HepG2 (cell line): ENCODE results near the gene FASTK. TPM values are rescaled to one million over a fixed set of nuclear protein-coding genes. Genes with fewer than 3 reads are reported as not detected.

Experiments used
- ATF7-NPFF ChIP-seq: sonication (generic); formaldehyde crosslinking; IDR thresholded peaks from 2 replicates; pipeline ENCODE4 v1.8.1; 2023; ENCODE audit warnings: mild to moderate bottlenecking, low read depth, missing genetic modification reagents, moderate library complexity
- GLMP ChIP-seq: sonication (generic); formaldehyde crosslinking; IDR thresholded peaks from 2 replicates; pipeline ENCODE4 v1.9.0; 2021; ENCODE audit warnings: missing genetic modification reagents, mild to moderate bottlenecking, borderline replicate concordance
- HHEX ChIP-seq: IDR thresholded peaks from 2 replicates; pipeline ENCODE4 v1.6.1; 2016; ENCODE audit warnings: control low read depth
- HOXA9 ChIP-seq: sonication (generic); formaldehyde crosslinking; IDR thresholded peaks from 2 replicates; pipeline ENCODE4 v1.8.1; 2022; ENCODE audit warnings: missing genetic modification reagents, mild to moderate bottlenecking, moderate library complexity, borderline replicate concordance
- KDM2A ChIP-seq: sonication (generic); formaldehyde crosslinking; IDR thresholded peaks from 2 replicates; pipeline ENCODE4 v1.4.0; 2020; ENCODE audit warnings: low read depth, missing genetic modification reagents, borderline replicate concordance
- KMT2B ChIP-seq: IDR thresholded peaks from 2 replicates; pipeline ENCODE4 v1.6.1; 2016; ENCODE audit warnings: missing genetic modification reagents, missing compliant biosample characterization
- MATR3 ChIP-seq: sonication (generic); formaldehyde crosslinking; IDR thresholded peaks from 2 replicates; pipeline ENCODE4 v1.4.0; 2020; ENCODE audit warnings: missing genetic modification reagents
- MAZ ChIP-seq, 2 experiments: sonication (generic) in 1 of 2; formaldehyde crosslinking in 1 of 2; IDR thresholded peaks; 2 replicates each; pipeline versions ENCODE4 v1.5.0 to v1.6.1; 2012 to 2020; ENCODE audit warnings: low read depth in 2 of 2, mild to moderate bottlenecking in 2 of 2, borderline replicate concordance in 1 of 2, improper control_type of control experiment in 1 of 2, low read length in 1 of 2, missing genetic modification reagents in 1 of 2, moderate library complexity in 1 of 2
- MIER3 ChIP-seq: IDR thresholded peaks from 2 replicates; pipeline ENCODE4 v1.6.1; 2016; ENCODE audit warnings: missing compliant biosample characterization, borderline replicate concordance
- MIXL1 ChIP-seq: IDR thresholded peaks from 2 replicates; pipeline ENCODE4 v1.6.1; 2016
- NCOA1 ChIP-seq: sonication (generic); formaldehyde crosslinking; IDR thresholded peaks from 2 replicates; pipeline ENCODE4 v1.9.0; 2021; ENCODE audit warnings: missing genetic modification reagents
- SIX1 ChIP-seq: sonication (generic); formaldehyde crosslinking; IDR thresholded peaks from 2 replicates; pipeline ENCODE4 v1.4.0; 2020; ENCODE audit warnings: missing genetic modification reagents, borderline replicate concordance
- SP4 ChIP-seq: sonication (generic); formaldehyde crosslinking; IDR thresholded peaks from 2 replicates; pipeline ENCODE4 v1.8.1; 2023; ENCODE audit warnings: mild to moderate bottlenecking, missing genetic modification reagents
- TBX3 ChIP-seq: fragments of 450-650 bp; IDR thresholded peaks from 2 replicates; pipeline ENCODE4 v1.6.1; 2017; ENCODE audit warnings: antibody characterized with exemption, mild to moderate bottlenecking, inconsistent platforms, borderline replicate concordance
- ZBTB25 ChIP-seq: IDR thresholded peaks from 2 replicates; pipeline ENCODE4 v1.6.1; 2018; ENCODE audit warnings: missing genetic modification reagents
- ZBTB8A ChIP-seq: sonication (generic); formaldehyde crosslinking; IDR thresholded peaks from 2 replicates; pipeline ENCODE4 v1.4.0; 2020; ENCODE audit warnings: mild to moderate bottlenecking, low read depth, missing genetic modification reagents, borderline replicate concordance
- ZIK1 ChIP-seq: sonication (generic); formaldehyde crosslinking; IDR thresholded peaks from 2 replicates; pipeline ENCODE4 v1.5.0; 2020; ENCODE audit warnings: mild to moderate bottlenecking, low read depth, missing genetic modification reagents, borderline replicate concordance
- ZMYM3 ChIP-seq: sonication (generic); formaldehyde crosslinking; IDR thresholded peaks from 2 replicates; pipeline ENCODE4 v1.5.1; 2020; ENCODE audit warnings: mild to moderate bottlenecking, missing genetic modification reagents
- ZNF225 ChIP-seq: sonication (generic); formaldehyde crosslinking; IDR thresholded peaks from 2 replicates; pipeline ENCODE4 v1.4.0; 2020; ENCODE audit warnings: mild to moderate bottlenecking, missing genetic modification reagents
- ZNF276 ChIP-seq: sonication (generic); formaldehyde crosslinking; IDR thresholded peaks from 2 replicates; pipeline ENCODE4 v1.4.0; 2020; ENCODE audit warnings: mild to moderate bottlenecking, low read depth, missing genetic modification reagents
- ZNF362 ChIP-seq: sonication (generic); formaldehyde crosslinking; IDR thresholded peaks from 2 replicates; pipeline ENCODE4 v1.4.0; 2020; ENCODE audit warnings: missing genetic modification reagents, mild to moderate bottlenecking, borderline replicate concordance
- ZNF598 ChIP-seq: sonication (generic); formaldehyde crosslinking; IDR thresholded peaks from 2 replicates; pipeline ENCODE4 v1.5.1; 2020; ENCODE audit warnings: mild to moderate bottlenecking, missing genetic modification reagents, borderline replicate concordance
- ZNF777 ChIP-seq: sonication (generic); formaldehyde crosslinking; IDR thresholded peaks from 2 replicates; pipeline ENCODE4 v1.4.0; 2020; ENCODE audit warnings: missing genetic modification reagents
- ZSCAN22 ChIP-seq: sonication (generic); formaldehyde crosslinking; IDR thresholded peaks from 2 replicates; pipeline ENCODE4 v1.4.0; 2020; ENCODE audit warnings: mild to moderate bottlenecking, missing genetic modification reagents
- polyA plus RNA-seq, 8 experiments: library from polyadenylated mRNA; depleted of rRNA in 3 of 8; stranded (reverse) in 7 of 8; unstranded in 1 of 8; fragments of >200 nt; fragmentation: Illumina TruSeq in 4 of 8; extraction: Trizol in 4 of 8; gene quantifications; 2 replicates each; pipeline versions ENCODE4 v1.2.1 to v1.2.3, GENCODE V29; 2011 to 2016; ENCODE audit warnings: low read depth in 4 of 8, missing spikeins in 1 of 8, mixed read lengths in 1 of 8; ENCODE audit not compliant: insufficient read depth in 1 of 8
- total RNA-seq, 5 experiments: library from RNA; depleted of rRNA; stranded (reverse); fragments of >200 nt; fragmentation: Illumina TruSeq; extraction: Trizol; gene quantifications; 2 replicates each; pipeline ENCODE4 v1.2.3, GENCODE V29; 2016; ENCODE audit warnings: low read depth in 1 of 5

The FASTK gene
- total and polyA plus RNA-seq, 2 of the 13 experiments (the other 11 are each of a cell fraction or from before 2014, with no cell fraction given), result 52.9 to 55.7 TPM

- TF ChIP-seq ZNF225 (CRISPR knock-in tag) (0 out of 2 replicates have a peak, but pooled peaks have one; percentile 39), ZNF276 (peak; percentile 66; the same call in 1 of the 2 replicates), HOXA9 (CRISPR knock-in tag) (peak; percentile 73; the same call in 1 of the 2 replicates), GLMP (CRISPR knock-in tag) (no peak), MIER3 (CRISPR knock-in tag) (peak; percentile 70; the same call in 1 of the 2 replicates), TBX3 (peak; percentile 24; the same call in 1 of the 2 replicates), SP4 (CRISPR knock-in tag) (peak; percentile 85), ZMYM3 (CRISPR knock-in tag) (no peak), KDM2A (CRISPR knock-in tag) (peak; percentile 62; the same call in 1 of the 2 replicates), KMT2B (no peak), ZIK1 (CRISPR knock-in tag) (0 out of 2 replicates have a peak, but pooled peaks have one; percentile 51), MIXL1 (CRISPR knock-in tag) (peak; percentile 48; the same call in 1 of the 2 replicates), SIX1 (CRISPR knock-in tag) (no peak), ATF7-NPFF (CRISPR knock-in tag) (peak; percentile 47; the same call in 1 of the 2 replicates), ZBTB25 (CRISPR knock-in tag) (peak; percentile 58; the same call in 1 of the 2 replicates), ZNF362 (CRISPR knock-in tag) (no peak), ZNF598 (CRISPR knock-in tag) (0 out of 2 replicates have a peak, but pooled peaks have one; percentile 31), MATR3 (no peak), MAZ (IDR thresholded peaks at IDR 0.05; ENCODE audit: borderline replicate concordance, low read depth, low read length) (peak; percentile 67; the same call in 1 of the 2 replicates), MAZ (CRISPR knock-in tag; IDR thresholded peaks at IDR 0.05; ENCODE audit: low read depth) (peak; percentile 45; the same call in 1 of the 2 replicates), ZSCAN22 (CRISPR knock-in tag) (no peak), ZBTB8A (CRISPR knock-in tag) (no peak), NCOA1 (CRISPR knock-in tag) (no peak), HHEX (CRISPR knock-in tag) (peak; percentile 48; the same call in 1 of the 2 replicates), ZNF777 (CRISPR knock-in tag) (no peak)
Measured at GRCh38 chr7:151028131-151028947, 52.3 kb downstream of the FASTK start, which contains the start of gene ABCB8 (continued).
